IMR-90 (cell line): ENCODE data around the gene HMG20B. TPM values are rescaled to one million over a fixed set of nuclear protein-coding genes. Genes with fewer than 3 reads are reported as not detected.

Source experiments
- ATAC-seq: fragments of 200-7000 bp; cut with Tn5 transposase; 2 replicates; pipeline ENCODE4 v1.9.1; 2020; ENCODE audit warnings: low read depth, mild to moderate bottlenecking, moderate library complexity
- BruUV-seq: library from RNA; stranded (reverse); fragments of 400-500 nt; replicated peaks from 2 replicates; lab custom pipeline; 2021; lab: Mats Ljungman, UMichigan
- CTCF ChIA-PET: fragments of 300-600 bp; formaldehyde crosslinking; extraction: SDS; loops from one replicate; lab custom pipeline; 2021; ENCODE audit warnings: antibody characterized with exemption; lab: Yijun Ruan, JAX
- POLR2A ChIA-PET: fragments of 300-600 bp; sonication (Branson Sonifier 250); formaldehyde crosslinking; loops from one replicate; lab custom pipeline; 2022; ENCODE audit warnings: antibody characterized with exemption; ENCODE audit not compliant: unreplicated experiment; lab: Charles Lee
- DNase-seq: peaks from one replicate; pipeline ENCODE4 v3.0.0; 2013
- H2AFZ ChIP-seq: replicated peaks from 2 replicates; pipeline ENCODE3; 2013; ENCODE audit warnings: low read length, mild to moderate bottlenecking; ENCODE audit not compliant: poor library complexity
- H2AK5ac ChIP-seq: 2 replicates; pipeline ENCODE4 v1.6.1; 2013; ENCODE audit warnings: low read depth, low read length, inconsistent platforms
- H2AK9ac ChIP-seq: replicated peaks from 2 replicates; pipeline ENCODE3; 2013; ENCODE audit warnings: mild to moderate bottlenecking, low read depth, low read length, moderate library complexity; ENCODE audit not compliant: poor library complexity
- H2BK120ac ChIP-seq: 2 replicates; pipeline ENCODE4 v1.6.1; 2013; ENCODE audit warnings: low read depth, low read length, inconsistent platforms
- H2BK15ac ChIP-seq: 3 replicates; pipeline ENCODE4 v1.6.1; 2013; ENCODE audit warnings: low read depth, low read length, inconsistent platforms
- H2BK20ac ChIP-seq: 2 replicates; pipeline ENCODE4 v1.6.1; 2013; ENCODE audit warnings: low read depth, mild to moderate bottlenecking, inconsistent platforms, low read length, moderate library complexity
- H2BK5ac ChIP-seq: 2 replicates; pipeline ENCODE4 v1.6.1; 2013; ENCODE audit warnings: mild to moderate bottlenecking, low read depth, low read length, inconsistent platforms; ENCODE audit not compliant: poor library complexity, severe bottlenecking
- H3K14ac ChIP-seq: replicated peaks from 2 replicates; pipeline ENCODE4 v1.6.1; 2013; ENCODE audit warnings: low read depth, low read length, inconsistent platforms
- H3K18ac ChIP-seq: 2 replicates; pipeline ENCODE4 v1.6.1; 2013; ENCODE audit warnings: low read depth, low read length, control low read depth
- H3K23ac ChIP-seq: 2 replicates; pipeline ENCODE4 v1.6.1; 2013; ENCODE audit warnings: low read depth, low read length, inconsistent platforms
- H3K27ac ChIP-seq: 2 replicates; pipeline ENCODE4 v1.5.1; 2013; ENCODE audit warnings: mild to moderate bottlenecking, control low read depth, low read length; ENCODE audit not compliant: insufficient read depth
- H3K27me3 ChIP-seq: 2 replicates; pipeline ENCODE4 v1.6.1; 2013; ENCODE audit warnings: low read length; ENCODE audit not compliant: control insufficient read depth, insufficient read depth
- H3K36me3 ChIP-seq: 2 replicates; pipeline ENCODE4 v1.6.1; 2013; ENCODE audit warnings: low read length, mixed read lengths; ENCODE audit not compliant: control insufficient read depth, insufficient read depth
- H3K4ac ChIP-seq: 2 replicates; pipeline ENCODE4 v1.6.1; 2013; ENCODE audit warnings: low read depth, low read length, inconsistent platforms
- H3K4me1 ChIP-seq: 2 replicates; pipeline ENCODE4 v1.6.1; 2013; ENCODE audit warnings: low read length, mixed read lengths; ENCODE audit not compliant: control insufficient read depth, insufficient read depth
- H3K4me2 ChIP-seq: 2 replicates; pipeline ENCODE4 v1.6.1; 2013; ENCODE audit warnings: low read depth, mild to moderate bottlenecking, control low read depth, low read length, moderate library complexity
- H3K4me3 ChIP-seq: 2 replicates; pipeline ENCODE4 v1.5.1; 2013; ENCODE audit warnings: low read depth, mild to moderate bottlenecking, control low read depth, low read length, moderate library complexity; ENCODE audit not compliant: insufficient read depth
- H3K56ac ChIP-seq: 2 replicates; pipeline ENCODE4 v1.6.1; 2013; ENCODE audit warnings: low read length, inconsistent platforms; ENCODE audit not compliant: insufficient read depth; ENCODE audit errors: extremely low read depth
- H3K79me1 ChIP-seq, 2 experiments: 2 replicates each; pipeline ENCODE4 v1.6.1; 2013; ENCODE audit warnings: low read length in 2 of 2, inconsistent platforms in 1 of 2, low read depth in 1 of 2
- H3K9ac ChIP-seq: 2 replicates; pipeline ENCODE4 v1.6.1; 2013; ENCODE audit warnings: low read depth, low read length, control low read depth
- H3K9me1 ChIP-seq: 2 replicates; pipeline ENCODE4 v1.6.1; 2013; ENCODE audit warnings: low read length, inconsistent platforms; ENCODE audit not compliant: insufficient read depth
- H3K9me3 ChIP-seq: 2 replicates; pipeline ENCODE4 v1.6.1; 2013; ENCODE audit warnings: low read length; ENCODE audit not compliant: control insufficient read depth, insufficient read depth
- H4K20me1 ChIP-seq: 2 replicates; pipeline ENCODE4 v1.6.1; 2013; ENCODE audit warnings: low read length, inconsistent platforms; ENCODE audit not compliant: insufficient read depth
- H4K5ac ChIP-seq: 2 replicates; pipeline ENCODE4 v1.6.1; 2013; ENCODE audit warnings: mild to moderate bottlenecking, low read depth, low read length, control low read depth
- H4K8ac ChIP-seq, 2 experiments: 2 replicates each; pipeline ENCODE4 v1.6.1; 2013; ENCODE audit warnings: low read depth in 2 of 2, low read length in 2 of 2, control low read depth in 1 of 2, inconsistent platforms in 1 of 2
- H4K91ac ChIP-seq: 2 replicates; pipeline ENCODE4 v1.6.1; 2013; ENCODE audit warnings: low read depth, low read length, inconsistent platforms; ENCODE audit not compliant: insufficient read depth
- BHLHE40 ChIP-seq: fragments of 150-350 bp; IDR thresholded peaks from 2 replicates; pipeline ENCODE4 v1.6.1; 2016; ENCODE audit warnings: mild to moderate bottlenecking, low read depth, low read length
- ELK1 ChIP-seq: fragments of 150-350 bp; IDR thresholded peaks from 2 replicates; pipeline ENCODE4 v1.6.1; 2016; ENCODE audit warnings: low read depth, mild to moderate bottlenecking, low read length, moderate library complexity, borderline replicate concordance
- MAFK ChIP-seq: IDR thresholded peaks from 2 replicates; pipeline ENCODE4 v1.6.1; 2012; ENCODE audit warnings: low read depth, low read length, improper control_type of control experiment
- MAZ ChIP-seq: IDR thresholded peaks from 2 replicates; pipeline ENCODE4 v1.6.1; 2012; ENCODE audit warnings: low read depth, mild to moderate bottlenecking, low read length, improper control_type of control experiment, moderate library complexity, borderline replicate concordance
- MXI1 ChIP-seq: IDR thresholded peaks from 2 replicates; pipeline ENCODE4 v1.6.1; 2012; ENCODE audit warnings: low read depth, mild to moderate bottlenecking, low read length, moderate library complexity, borderline replicate concordance
- POLR2A ChIP-seq: IDR thresholded peaks from 2 replicates; pipeline ENCODE4 v1.6.1; 2012; ENCODE audit warnings: mild to moderate bottlenecking, low read depth, low read length
- RAD21 ChIP-seq: IDR thresholded peaks from 2 replicates; pipeline ENCODE4 v1.6.1; 2012; ENCODE audit warnings: low read length, improper control_type of control experiment
- USF2 ChIP-seq: fragments of 150-350 bp; IDR thresholded peaks from 2 replicates; pipeline ENCODE4 v1.6.1; 2017; ENCODE audit warnings: mild to moderate bottlenecking, antibody characterized with exemption, low read length, low read depth
- WGBS, 2 experiments: methylation state at CpG; one replicate each; pipeline versions ENCODE4 v1.1.5 to v1.1.7; 2013; ENCODE audit warnings: missing lambda C conversion rate in 2 of 2; ENCODE audit not compliant: insufficient read length in 1 of 2; ENCODE audit errors: extremely low coverage in 2 of 2; 5-methylcytosine and 5-hydroxymethylcytosine counted together
- dilution Hi-C: fragments of 300-500 bp; cut with HindIII; formaldehyde crosslinking; loops from one replicate; pipeline ENCODE4 v1.14.3; 2018; ENCODE audit warnings: low sequenced_read_pairs; ENCODE audit not compliant: unreplicated experiment
- in situ Hi-C: fragments of 300-500 bp; cut with MboI; formaldehyde crosslinking; loops from 3 replicates; pipeline ENCODE4 v1.14.3; 2019; ENCODE audit warnings: low sequenced_read_pairs, inconsistent platforms, mixed read lengths
- intact Hi-C: fragments of 100-400 bp; cut with micrococcal nuclease; formaldehyde crosslinking; loops from 2 replicates; pipeline ENCODE4 v1.10.0; 2022
- polyA plus RNA-seq, 3 experiments: library from polyadenylated mRNA; depleted of rRNA; stranded (reverse); fragments of >200 nt; gene quantifications; 2 replicates each; pipeline ENCODE4 v1.2.3, GENCODE V29; 2012; ENCODE audit warnings: low replicate concordance in 1 of 3
- total RNA-seq: library from RNA; depleted of rRNA; stranded (reverse); fragments of >200 nt; gene quantifications from 2 replicates; pipeline ENCODE4 v1.2.3, GENCODE V29; 2012

Gene HMG20B
- total and polyA plus RNA-seq, 2 of the 4 experiments (the other 2 are of a cell fraction) = 57.5 to 63.8 TPM

- peaks cover 6% of the 10 kb centered on the region; the same call in 1 of the 2 replicates for H3K4me1 ChIP-seq
- CTCF ChIA-PET = no interaction called here
- peak within 1 kb of the TSS; percentile 99 for H2BK5ac ChIP-seq
- H3K27me3 ChIP-seq = no peaks in the 10 kb centered on the region
- POLR2A ChIA-PET = no interaction called here
- ATAC-seq = peak; percentile 99
- H3K9ac ChIP-seq = peak within 1 kb of the TSS; percentile 83
- H2AK5ac ChIP-seq = peak within 1 kb of the TSS; percentile 88
- BruUV-seq = no TSS peak
- WGBS, 2 experiments = 0% methylated on average over 49 of the region's 80 CpGs; no CpG with 5 or more reads in 1 of the 2 experiments
- H3K56ac ChIP-seq = peak within 1 kb of the TSS; percentile 79
- peak within 1 kb of the TSS; percentile 63 to 100 for H4K8ac ChIP-seq
- dilution Hi-C loops = no loop called here
- peak within 1 kb of the TSS; percentile 97 for H4K5ac ChIP-seq
- peak within 1 kb of the TSS; percentile 100 for H3K14ac ChIP-seq
- intact Hi-C loops = loop anchor here (5.0 kb wide), 1 partner anchor 119 kb away; the partner anchor contains the start of gene FZR1
- peaks cover 13 to 37% of the 10 kb centered on the region in 2 experiments; a peak in 3 of 4 replicates for H3K79me1 ChIP-seq
- H3K36me3 ChIP-seq = peaks cover 20% of the 10 kb centered on the region; the same call in 1 of the 2 replicates
- peaks cover 3% of the 10 kb centered on the region; the same call in 1 of the 2 replicates for H3K9me1 ChIP-seq
- H2AFZ ChIP-seq = peak within 1 kb of the TSS; percentile 99
- in situ Hi-C loops = no loop called here
- DNase-seq = peak; percentile 97
- peak within 1 kb of the TSS; percentile 99 for H2BK120ac ChIP-seq
- H4K20me1 ChIP-seq = peaks cover 19% of the 10 kb centered on the region
- H3K27ac ChIP-seq = peak within 1 kb of the TSS; percentile 94
- TF ChIP-seq MAZ = peak; percentile 71; the same call in 1 of the 2 replicates
- peak; percentile 93 for TF ChIP-seq POLR2A
- TF ChIP-seq BHLHE40 = no peak
- peak; percentile 84; the same call in 1 of the 2 replicates for TF ChIP-seq MXI1
- TF ChIP-seq RAD21 = peak; percentile 6; the same call in 1 of the 2 replicates
- TF ChIP-seq MAFK = peak; percentile 9; the same call in 1 of the 2 replicates
- no peak for TF ChIP-seq ELK1
- peak; percentile 47; the same call in 1 of the 2 replicates for TF ChIP-seq USF2
- peak within 1 kb of the TSS; percentile 99 for H3K4ac ChIP-seq
- H3K4me2 ChIP-seq = peak within 1 kb of the TSS; percentile 99
- H2BK15ac ChIP-seq = peak within 1 kb of the TSS; percentile 92; the same call in 2 of the 3 replicates
- peak within 1 kb of the TSS; percentile 96 for H2BK20ac ChIP-seq
- H3K4me3 ChIP-seq = peak within 1 kb of the TSS; percentile 91
- peak within 1 kb of the TSS; percentile 100 for H4K91ac ChIP-seq
- H3K9me3 ChIP-seq = no peaks in the 10 kb centered on the region
- peak within 1 kb of the TSS; percentile 98 for H3K23ac ChIP-seq
- H2AK9ac ChIP-seq = peak within 1 kb of the TSS; percentile 100
- H3K18ac ChIP-seq = peak within 1 kb of the TSS; percentile 98
These were observed 54.0 kb downstream of the HMG20B start, which contains the start of gene CACTIN for GRCh38 chr19:3626473-3627350. CACTIN (minus strand) TSS chr19:3626790; CDS start chr19:3626762, 28 bp downstream.
